Left lung (tissue), 10 donors: ENCODE measurements around the gene ATXN1L. TPM values are rescaled to one million over a fixed set of nuclear protein-coding genes. Genes with fewer than 3 reads are reported as not detected.

Experiments used
- ATAC-seq: fragments of 200-7000 bp; cut with Tn5 transposase; one replicate; pipeline ENCODE4 v1.9.1; 2020; ENCODE audit warnings: moderate library complexity
- DNase-seq, 4 donors: peaks; one replicate each; pipeline ENCODE4 v3.0.0-alpha.2; 2013 to 2020
- H3K27ac ChIP-seq, 2 donors: fragments of 200-600 bp; sonication (generic) in 1 of 2; one replicate each; pipeline versions ENCODE4 v1.5.0 to v1.8.0; 2020 to 2021
- H3K27me3 ChIP-seq, 2 donors: fragments of 200-600 bp; sonication (generic) in 1 of 2; one replicate each; pipeline versions ENCODE4 v1.5.0 to v1.8.0; 2020 to 2021
- H3K36me3 ChIP-seq, 2 donors: fragments of 200-600 bp; sonication (generic) in 1 of 2; one replicate each; pipeline versions ENCODE4 v1.5.0 to v1.8.0; 2020 to 2021
- H3K4me1 ChIP-seq, 2 donors: fragments of 200-600 bp; one replicate each; pipeline ENCODE4 v1.8.0; 2021
- H3K4me3 ChIP-seq, 2 donors: fragments of 200-600 bp; sonication (generic) in 1 of 2; one replicate each; pipeline versions ENCODE4 v1.5.0 to v1.8.0; 2020 to 2021; ENCODE audit warnings: mild to moderate bottlenecking in 1 of 2
- H3K9me3 ChIP-seq, 2 donors: fragments of 200-600 bp; sonication (generic) in 1 of 2; one replicate each; pipeline versions ENCODE4 v1.5.0 to v1.8.0; 2020 to 2021
- CTCF ChIP-seq, 2 donors: fragments of 200-600 bp; sonication (generic) in 1 of 2; IDR thresholded peaks; one replicate each; pipeline versions ENCODE4 v1.5.0 to v1.8.0; 2021; ENCODE audit warnings: antibody characterized with exemption in 2 of 2
- intact Hi-C, 2 donors: fragments of 100-400 bp; cut with DNase I; formaldehyde crosslinking; loops; one replicate each; pipeline versions ENCODE4 v1.11.2 to v1.14.2; 2022
- polyA plus RNA-seq, 6 donors: library from polyadenylated mRNA; unstranded; fragments of 120-200 nt; gene quantifications; one replicate each; pipeline ENCODE4 v1.2.1, GENCODE V29; 2013; ENCODE audit not compliant: insufficient read length in 6 of 6
- total RNA-seq, 2 donors: library from RNA; stranded (reverse); fragmentation: NEBNext Ultra II Directional; extraction: Animal tissue kit (Norgen Biotek cat#: 25700); gene quantifications; one replicate each; pipeline ENCODE4 v1.2.1, GENCODE V29; 2021
- donor health status: DM: no; HTN: yes; CAD: no.
- donor health status: DM: no; HTN: no; CAD: no.

ATXN1L gene
- total and polyA plus RNA-seq, 8 donors = 22.8 to 32.9 (median 30.0) TPM

DNA sequence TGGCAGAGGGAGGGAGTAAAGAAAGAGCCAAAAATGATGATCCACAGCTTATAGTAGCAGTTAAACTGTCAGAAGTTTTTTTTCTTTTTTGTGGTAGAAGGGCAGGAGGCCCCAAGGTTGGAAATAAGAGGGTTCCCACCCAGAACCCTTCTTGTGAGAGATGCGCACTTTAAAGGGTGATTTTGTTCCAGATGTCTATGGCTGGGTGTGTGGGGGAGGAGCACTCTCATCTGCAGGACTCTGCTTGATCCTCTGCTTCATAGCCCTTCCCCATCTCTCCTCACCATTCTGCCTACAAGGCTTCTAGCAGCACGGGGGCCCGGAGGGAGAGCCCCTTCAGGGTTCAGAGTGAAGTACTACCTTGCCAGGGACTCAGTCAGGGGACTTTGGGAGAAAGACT, 6.4 kb downstream of the ATXN1L start:
- H3K36me3 ChIP-seq = peaks cover 0 to 78% of the 10 kb centered on the region in 2 donors
- ATAC-seq = no peak
- TF ChIP-seq CTCF (IDR thresholded peaks at IDR 0.05) = no peak
- no peaks in the 10 kb centered on the region for H3K27me3 ChIP-seq
- DNase-seq = no peak
- no peaks in the 10 kb centered on the region for H3K9me3 ChIP-seq
- no peak overlapping the region for H3K27ac ChIP-seq
- H3K4me1 ChIP-seq = peaks cover 2 to 8% of the 10 kb centered on the region in 2 donors
- intact Hi-C loops = no loop called here
- H3K4me3 ChIP-seq = no peak overlapping the region

DNA sequence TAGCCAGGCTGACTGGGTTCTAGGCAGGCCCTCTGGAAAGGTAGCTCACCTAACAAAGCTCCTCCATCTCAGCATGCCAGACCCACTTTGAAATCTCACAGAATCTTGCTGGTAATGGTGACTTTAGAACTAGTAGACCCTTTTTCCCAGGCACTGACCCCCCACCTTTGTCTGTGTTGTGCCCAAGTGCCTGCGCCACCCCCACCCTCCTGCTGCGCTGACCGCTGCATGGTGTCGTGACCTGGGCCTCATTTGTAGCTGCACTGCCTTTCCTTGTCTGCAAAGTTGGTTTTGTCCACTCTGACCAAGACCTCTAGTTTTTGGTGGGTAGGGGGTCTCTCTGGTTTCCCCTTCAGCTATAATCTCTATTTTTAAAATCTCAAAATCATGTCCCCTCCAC, 6.8 kb downstream of the ATXN1L start:
- H3K9me3 ChIP-seq = no peaks in the 10 kb centered on the region
- H3K4me3 ChIP-seq = no peak overlapping the region
- no peak overlapping the region for H3K27ac ChIP-seq
- peaks cover 0 to 78% of the 10 kb centered on the region in 2 donors for H3K36me3 ChIP-seq
- no peak for DNase-seq
- H3K27me3 ChIP-seq = no peaks in the 10 kb centered on the region
- no peak for TF ChIP-seq CTCF (IDR thresholded peaks at IDR 0.05)
- no peak for ATAC-seq
- H3K4me1 ChIP-seq = peaks cover 0 to 4% of the 10 kb centered on the region in 2 donors
- intact Hi-C loops = no loop called here

DNA sequence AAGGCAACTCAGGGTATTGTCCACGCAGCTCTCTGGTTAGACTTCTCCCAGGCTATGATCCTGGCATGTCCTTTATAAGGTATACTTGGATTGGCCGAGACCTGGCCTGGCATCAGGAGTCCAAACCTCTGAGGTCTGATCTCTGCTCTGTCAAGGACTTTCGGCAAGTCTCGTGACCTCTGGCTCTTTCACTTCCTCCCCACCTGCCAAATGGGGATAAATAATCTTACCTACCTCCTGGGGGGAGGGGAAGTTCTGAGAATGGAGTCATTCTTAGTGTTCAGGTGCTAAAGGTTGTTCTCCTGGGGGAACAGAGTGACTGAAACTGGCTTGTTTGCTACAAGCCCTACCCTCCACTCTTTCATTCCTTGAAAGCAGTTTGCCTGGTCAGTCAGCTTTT, 7.6 kb downstream of the ATXN1L start:
- ATAC-seq (no peak), DNase-seq (no peak)
- H3K4me1 ChIP-seq = no peaks in the 10 kb centered on the region
- H3K27ac ChIP-seq = no peak overlapping the region
- H3K4me3 ChIP-seq = no peak overlapping the region
- H3K36me3 ChIP-seq = peaks cover 0 to 77% of the 10 kb centered on the region in 2 donors
- no peaks in the 10 kb centered on the region for H3K9me3 ChIP-seq
- no peaks in the 10 kb centered on the region for H3K27me3 ChIP-seq
- intact Hi-C loops = no loop called here
- no peak for TF ChIP-seq CTCF (IDR thresholded peaks at IDR 0.05)

DNA sequence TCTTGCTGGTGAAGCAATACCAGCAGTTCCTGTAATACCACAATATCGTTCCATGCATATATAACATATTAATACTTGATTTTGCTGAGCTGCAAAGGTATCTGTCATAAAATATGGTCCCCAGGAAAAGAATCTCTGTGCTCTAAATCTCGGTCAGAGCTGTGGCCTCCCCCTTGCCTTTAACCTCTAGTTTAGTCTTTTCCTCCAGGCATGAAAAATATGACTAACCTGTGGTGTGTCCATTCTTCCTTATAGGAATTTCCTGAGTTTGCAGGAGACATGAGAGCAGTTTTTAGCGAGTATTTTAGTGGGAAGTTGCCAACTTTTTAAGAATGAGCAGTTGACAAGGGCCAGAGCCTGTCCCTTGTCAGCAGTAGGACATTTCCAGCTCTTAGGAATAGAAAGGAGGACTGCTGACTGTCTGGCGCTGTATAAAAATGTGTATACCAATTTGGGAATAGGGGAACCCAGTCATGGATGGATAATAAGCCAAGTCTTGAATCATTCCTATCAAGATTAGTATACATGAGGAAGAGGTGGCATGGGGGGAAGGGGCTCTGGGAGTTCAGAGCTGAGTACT, 8.7 kb downstream of the ATXN1L start:
- Histone ChIP-seq H3K27me3 (no peaks in the 10 kb centered on the region), H3K4me1 (no peaks in the 10 kb centered on the region), H3K4me3 (no peak overlapping the region), H3K36me3 (peaks cover 0 to 76% of the 10 kb centered on the region in 2 donors), H3K9me3 (no peaks in the 10 kb centered on the region), H3K27ac (no peak overlapping the region)
- ATAC-seq (no peak), DNase-seq (no peak)
- TF ChIP-seq CTCF (IDR thresholded peaks at IDR 0.05) = no peak
- intact Hi-C loops = no loop called here

GRCh38 chr16:71855937-71856662, 10.3 kb downstream of the ATXN1L start:
- Histone ChIP-seq H3K36me3 (peaks cover 0 to 76% of the 10 kb centered on the region in 2 donors), H3K4me3 (no peak overlapping the region), H3K27ac (no peak overlapping the region), H3K27me3 (no peaks in the 10 kb centered on the region), H3K9me3 (no peaks in the 10 kb centered on the region), H3K4me1 (no peaks in the 10 kb centered on the region)
- TF ChIP-seq CTCF (IDR thresholded peaks at IDR 0.05) = no peak
- intact Hi-C loops = no loop called here
- DNase-seq (no peak), ATAC-seq (no peak)
